HepG2 (cell line): ENCODE measurements around the gene GRIK1. TPM values are rescaled to one million over a fixed set of nuclear protein-coding genes. Genes with fewer than 3 reads are reported as not detected.

Experiments used
- ATAC-seq: fragments of 200-7000 bp; cut with Tn5 transposase; 3 replicates; pipeline ENCODE4 v1.9.1; 2020; ENCODE audit warnings: mild to moderate bottlenecking, moderate library complexity
- BruUV-seq: library from RNA; stranded (reverse); fragments of 400-500 nt; replicated peaks from 2 replicates; lab custom pipeline; 2021; lab: Mats Ljungman, UMichigan
- CTCF ChIA-PET: fragments of 300-600 bp; formaldehyde crosslinking; extraction: SDS; loops from one replicate; lab custom pipeline; 2021; ENCODE audit warnings: low total read pairs, inconsistent platforms, low intra/inter-chr PET ratio; lab: Yijun Ruan, JAX
- POLR2A ChIA-PET: fragments of 350-600 bp; sonication (Branson Sonifier 250); formaldehyde crosslinking; loops from one replicate; lab custom pipeline; 2020; ENCODE audit warnings: antibody characterized with exemption, inconsistent platforms; lab: Yijun Ruan, JAX
- DNase-seq: peaks from one replicate; pipeline ENCODE4 v3.0.0-alpha.2; 2015; ENCODE audit warnings: low spot score
- FAIRE-seq: peaks from 3 replicates; lab custom pipeline; 2011; peaks lifted over from hg19 to GRCh38; lab: Jason Lieb, UNC
- H2AFZ ChIP-seq: one replicate; pipeline ENCODE4 v1.6.1; 2011; ENCODE audit warnings: low read length, inconsistent platforms
- H3K27ac ChIP-seq: fragments of 300-600 bp; 3 replicates; pipeline ENCODE4 v1.8.0; 2011; ENCODE audit warnings: mixed run types, mild to moderate bottlenecking, mixed read lengths, low read length, inconsistent platforms; ENCODE audit not compliant: insufficient read depth; ENCODE audit errors: extremely low read length
- H3K27me3 ChIP-seq, 2 experiments: fragments of 200-600 bp in 1 of 2; 2 replicates in 1 of 2; 3 replicates in 1 of 2; pipeline versions ENCODE4 v1.6.0 to v1.8.0; 2011; ENCODE audit warnings: low read length in 2 of 2, mild to moderate bottlenecking in 2 of 2, moderate library complexity in 2 of 2, inconsistent platforms in 1 of 2; ENCODE audit not compliant: insufficient read depth in 2 of 2, control insufficient read depth in 1 of 2
- H3K36me3 ChIP-seq, 2 experiments: fragments of 200-600 bp in 1 of 2; replicated peaks in 1 of 2; 2 replicates in 1 of 2; 3 replicates in 1 of 2; pipeline versions ENCODE4 v1.5.1 to v1.8.0; 2011; ENCODE audit warnings: low read length in 2 of 2, inconsistent platforms in 1 of 2; ENCODE audit not compliant: insufficient read depth in 2 of 2, control insufficient read depth in 1 of 2
- H3K4me1 ChIP-seq: 2 replicates; pipeline ENCODE4 v1.5.1; 2012; ENCODE audit warnings: low read length, inconsistent platforms; ENCODE audit not compliant: insufficient read depth
- H3K4me2 ChIP-seq: 2 replicates; pipeline ENCODE4 v1.6.0; 2011; ENCODE audit warnings: low read depth, low read length, inconsistent platforms
- H3K4me3 ChIP-seq, 3 experiments: fragments of 200-600 bp in 1 of 3; sonication (generic), shearing (Covaris generic) in 1 of 3; replicated peaks in 1 of 3; 2 replicates each; pipeline ENCODE4 v1.5.1; 2011 to 2016; ENCODE audit warnings: low read length in 3 of 3, inconsistent platforms in 2 of 3, low read depth in 2 of 3, mild to moderate bottlenecking in 2 of 3, control low read depth in 1 of 3, mixed read lengths in 1 of 3; ENCODE audit not compliant: insufficient read depth in 1 of 3
- H3K79me2 ChIP-seq: one replicate; pipeline ENCODE4 v1.6.1; 2011; ENCODE audit warnings: low read length, inconsistent platforms; ENCODE audit not compliant: insufficient read depth
- H3K9ac ChIP-seq: 2 replicates; pipeline ENCODE4 v1.6.0; 2011; ENCODE audit warnings: mild to moderate bottlenecking, low read depth, low read length, inconsistent platforms; ENCODE audit not compliant: insufficient read depth
- H3K9me3 ChIP-seq: 2 replicates; pipeline ENCODE4 v1.5.1; 2012; ENCODE audit warnings: mild to moderate bottlenecking, low read length
- H4K20me1 ChIP-seq: 2 replicates; pipeline ENCODE4 v1.6.0; 2011; ENCODE audit warnings: inconsistent platforms, mild to moderate bottlenecking, low read length, moderate library complexity; ENCODE audit not compliant: insufficient read depth
- DNMT3B ChIP-seq: conservative IDR thresholded peaks from 2 replicates; pipeline ENCODE4 v1.6.1; 2016; ENCODE audit warnings: missing biosample characterization, control low read depth
- HMG20B ChIP-seq: conservative IDR thresholded peaks from 2 replicates; pipeline ENCODE4 v1.6.1; 2016; ENCODE audit warnings: missing genetic modification reagents, missing compliant biosample characterization
- REST ChIP-seq, 2 experiments: IDR thresholded peaks; 2 replicates each; pipeline ENCODE4 v1.6.1; 2011 to 2012; ENCODE audit warnings: low read length in 2 of 2, borderline replicate concordance in 1 of 2, low read depth in 1 of 2, mild to moderate bottlenecking in 1 of 2, moderate library complexity in 1 of 2
- ZFP36L2 ChIP-seq: sonication (generic); formaldehyde crosslinking; IDR thresholded peaks from 2 replicates; pipeline ENCODE4 v1.4.0; 2020; ENCODE audit warnings: missing genetic modification reagents
- WGBS: methylation state at CpG from one replicate; pipeline ENCODE4 v1.1.6; 2017; ENCODE audit warnings: low lambda C conversion rate; 5-methylcytosine and 5-hydroxymethylcytosine counted together
- in situ Hi-C: cut with HindIII; loops from 2 replicates; pipeline ENCODE4 v1.10.0; 2017; ENCODE audit warnings: low pct_unique_long_range_greater_than_20kb; ENCODE audit not compliant: extremely low pct_ligation_motif_present
- intact Hi-C: fragments of 100-400 bp; cut with micrococcal nuclease; formaldehyde crosslinking; loops from one replicate; pipeline ENCODE4 v1.10.0; 2022; ENCODE audit not compliant: unreplicated experiment
- polyA plus RNA-seq, 8 experiments: library from polyadenylated mRNA; depleted of rRNA in 3 of 8; stranded (reverse) in 7 of 8; unstranded in 1 of 8; fragments of >200 nt; fragmentation: Illumina TruSeq in 4 of 8; extraction: Trizol in 4 of 8; gene quantifications; 2 replicates each; pipeline versions ENCODE4 v1.2.1 to v1.2.3, GENCODE V29; 2011 to 2016; ENCODE audit warnings: low read depth in 4 of 8, missing spikeins in 1 of 8, mixed read lengths in 1 of 8; ENCODE audit not compliant: insufficient read depth in 1 of 8
- total RNA-seq, 5 experiments: library from RNA; depleted of rRNA; stranded (reverse); fragments of >200 nt; fragmentation: Illumina TruSeq; extraction: Trizol; gene quantifications; 2 replicates each; pipeline ENCODE4 v1.2.3, GENCODE V29; 2016; ENCODE audit warnings: low read depth in 1 of 5

The GRIK1 gene
- total and polyA plus RNA-seq, 2 of the 13 experiments (the other 11 are each of a cell fraction or from before 2014, with no cell fraction given): not detected

- in situ Hi-C loops (no loop called here), intact Hi-C loops (no loop called here)
- ATAC-seq: no peak
- H3K4me2 ChIP-seq: no peak overlapping the region
- no peaks in the 10 kb centered on the region for H3K36me3 ChIP-seq
- DNase-seq: no peak
- ChIA-PET POLR2A (no interaction called here), CTCF (no interaction called here)
- H3K79me2 ChIP-seq: no peaks in the 10 kb centered on the region
- no peak overlapping the region for H3K4me3 ChIP-seq
- H3K27ac ChIP-seq: no peak overlapping the region
- TF ChIP-seq DNMT3B (CRISPR knock-in tag) (no peak), REST (IDR thresholded peaks at IDR 0.05; ENCODE audit: borderline replicate concordance in 1 of 2, low read depth in 1 of 2, low read length in 2 of 2) (no peak), HMG20B (CRISPR knock-in tag) (no peak), ZFP36L2 (CRISPR knock-in tag) (no peak)
- BruUV-seq: no TSS peak
- H3K9ac ChIP-seq: no peak overlapping the region
- H3K4me1 ChIP-seq: no peaks in the 10 kb centered on the region
- WGBS: 72% methylated on average over 3 of the region's 3 CpGs
- no peaks in the 10 kb centered on the region; the same call in 1 of the 2 replicates for H3K9me3 ChIP-seq
- no peak for FAIRE-seq
- no peaks in the 10 kb centered on the region for H3K27me3 ChIP-seq
- H4K20me1 ChIP-seq: no peaks in the 10 kb centered on the region
- H2AFZ ChIP-seq: no peak overlapping the region
Observed at GRCh38 chr21:29520171-29520570, 419.6 kb downstream of the GRIK1 start.
